Hematopoietic multipotent progenitor cell treated with erythropoietin and hydrocortisone succinate and interleukin-3 and kit ligand, for 8 days (in vitro differentiated cells): ENCODE results near the gene MYCN.
"Not testable (repeated sequence)": the region's sequence is repeated elsewhere in the genome, so short reads cannot be mapped to it uniquely, and the experiment has no call there.

Experiments used
- DNase-seq: peaks from one replicate; pipeline ENCODE4 v3.0.0-alpha.2; 2015

MYCN gene

GRCh38 chr2:15939854-15940660 is at the start of gene MYCN:
TSS of gene MYCN (plus strand) at chr2:15940550. CDS start at chr2:15942065, 1,515 bp downstream.
- DNase-seq = peak; percentile 54

GRCh38 chr2:15890936-15891905 is 49.1 kb upstream of the MYCN start:
- no peak for DNase-seq

GRCh38 chr2:15892151-15892880 is 48.0 kb upstream of the MYCN start:
- no peak for DNase-seq

- no peak for DNase-seq
Observed at GRCh38 chr2:15893085-15893484, 47.3 kb upstream of the MYCN start.

GRCh38 chr2:15893689-15894480 is 46.5 kb upstream of the MYCN start:
- no peak for DNase-seq

- no peak for DNase-seq
Observed at GRCh38 chr2:15894481-15895144, 45.7 kb upstream of the MYCN start.

- DNase-seq = no peak
Observed at GRCh38 chr2:15895615-15896469, 44.5 kb upstream of the MYCN start.

GRCh38 chr2:15896859-15897258 is 43.5 kb upstream of the MYCN start:
- DNase-seq = no peak

- no peak for DNase-seq
Observed at GRCh38 chr2:15897431-15898098, 42.8 kb upstream of the MYCN start.

- no peak for DNase-seq
Observed at GRCh38 chr2:15899327-15899612, 41.1 kb upstream of the MYCN start.

GRCh38 chr2:15899751-15900493 is 40.4 kb upstream of the MYCN start:
- no peak for DNase-seq

GRCh38 chr2:15901095-15901807 is 39.1 kb upstream of the MYCN start:
- DNase-seq = no peak

GRCh38 chr2:15901808-15902130 is 38.6 kb upstream of the MYCN start:
- no peak for DNase-seq

GRCh38 chr2:15903910-15904309 is 36.4 kb upstream of the MYCN start:
- not testable (repeated sequence) for DNase-seq

GRCh38 chr2:15905267-15905645 is 35.1 kb upstream of the MYCN start:
- DNase-seq = no peak

GRCh38 chr2:15905986-15906491 is 34.3 kb upstream of the MYCN start:
- DNase-seq = no peak

- DNase-seq = no peak
Observed at GRCh38 chr2:15906778-15907177, 33.6 kb upstream of the MYCN start.

- no peak for DNase-seq
Observed at GRCh38 chr2:15907461-15908324, 32.7 kb upstream of the MYCN start.
